ENCODE measurements around the gene PI16.

DNA sequence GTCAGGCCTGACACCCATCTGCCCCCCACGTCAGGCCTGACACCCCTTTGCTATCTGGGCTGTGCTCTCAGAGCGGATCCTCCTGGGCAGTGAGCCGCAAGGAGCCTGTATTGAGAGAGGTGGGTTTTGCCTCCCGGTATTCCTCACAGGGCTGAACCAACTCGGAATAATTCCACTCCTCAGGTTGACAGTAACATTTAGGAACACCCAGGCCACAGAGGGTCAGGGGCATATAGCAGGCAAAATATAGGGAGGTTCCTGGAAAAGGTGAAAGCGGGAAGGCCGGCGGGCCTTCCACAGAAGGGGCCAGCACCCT lies 44.1 kb downstream of the PI16 start:
- TF ChIP-seq, protein P1, sequence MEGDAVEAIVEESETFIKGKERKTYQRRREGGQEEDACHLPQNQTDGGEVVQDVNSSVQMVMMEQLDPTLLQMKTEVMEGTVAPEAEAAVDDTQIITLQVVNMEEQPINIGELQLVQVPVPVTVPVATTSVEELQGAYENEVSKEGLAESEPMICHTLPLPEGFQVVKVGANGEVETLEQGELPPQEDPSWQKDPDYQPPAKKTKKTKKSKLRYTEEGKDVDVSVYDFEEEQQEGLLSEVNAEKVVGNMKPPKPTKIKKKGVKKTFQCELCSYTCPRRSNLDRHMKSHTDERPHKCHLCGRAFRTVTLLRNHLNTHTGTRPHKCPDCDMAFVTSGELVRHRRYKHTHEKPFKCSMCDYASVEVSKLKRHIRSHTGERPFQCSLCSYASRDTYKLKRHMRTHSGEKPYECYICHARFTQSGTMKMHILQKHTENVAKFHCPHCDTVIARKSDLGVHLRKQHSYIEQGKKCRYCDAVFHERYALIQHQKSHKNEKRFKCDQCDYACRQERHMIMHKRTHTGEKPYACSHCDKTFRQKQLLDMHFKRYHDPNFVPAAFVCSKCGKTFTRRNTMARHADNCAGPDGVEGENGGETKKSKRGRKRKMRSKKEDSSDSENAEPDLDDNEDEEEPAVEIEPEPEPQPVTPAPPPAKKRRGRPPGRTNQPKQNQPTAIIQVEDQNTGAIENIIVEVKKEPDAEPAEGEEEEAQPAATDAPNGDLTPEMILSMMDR (IDR thresholded peaks at IDR 0.05; ENCODE audit: extremely low read depth in 1 of 2, insufficient read depth in 1 of 2, low read depth in 1 of 2, low read length in 2 of 2) = no peak
- TF ChIP-seq POLR2A (IDR thresholded peaks at IDR 0.05; ENCODE audit: low read depth, low read length) (no peak), POLR2AphosphoS5 (IDR thresholded peaks at IDR 0.05; ENCODE audit: insufficient read depth, low read depth, low read length) (no peak), EZH2 (IDR thresholded peaks at IDR 0.05; ENCODE audit: borderline replicate concordance, low read depth, low read length, severe bottlenecking) (no peak), JUN (IDR thresholded peaks at IDR 0.05; ENCODE audit: borderline replicate concordance, insufficient read depth, insufficient read length, low read depth) (no peak), GATA2 (IDR thresholded peaks at IDR 0.05; ENCODE audit: insufficient read depth, insufficient read length, low read depth, low read length) (no peak)
- TF ChIP-seq, protein P2, sequence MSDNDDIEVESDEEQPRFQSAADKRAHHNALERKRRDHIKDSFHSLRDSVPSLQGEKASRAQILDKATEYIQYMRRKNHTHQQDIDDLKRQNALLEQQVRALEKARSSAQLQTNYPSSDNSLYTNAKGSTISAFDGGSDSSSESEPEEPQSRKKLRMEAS (IDR thresholded peaks at IDR 0.05; ENCODE audit: insufficient read depth, insufficient read length) = no peak
